RWPE1 (cell line): ENCODE results near the gene CNTNAP2.

Experiments used
- CTCF ChIA-PET: fragments of 350-600 bp; sonication (Branson Sonifier 250); formaldehyde crosslinking; extraction: SDS; loops from one replicate; lab custom pipeline; 2021; lab: Yijun Ruan, JAX
- POLR2A ChIA-PET: fragments of 400-600 bp; formaldehyde crosslinking; extraction: SDS; loops from one replicate; lab custom pipeline; 2020; ENCODE audit warnings: antibody characterized with exemption; ENCODE audit not compliant: low non-redundant PET; lab: Yijun Ruan, JAX
- DNase-seq: peaks from one replicate; pipeline ENCODE4 v3.0.0; 2012; ENCODE audit warnings: low spot score
- H3K27ac ChIP-seq: fragments of 450-650 bp; 2 replicates; pipeline ENCODE4 v1.5.1; 2017
- CTCF ChIP-seq: fragments of 450-650 bp; conservative IDR thresholded peaks from 2 replicates; pipeline ENCODE4 v1.5.1; 2017; ENCODE audit warnings: low read depth, mild to moderate bottlenecking

CNTNAP2 gene

GRCh38 chr7:147861058-147861716 lies 1744.6 kb downstream of the CNTNAP2 start:
- TF ChIP-seq CTCF, result no peak
- ChIA-PET POLR2A (no interaction called here), CTCF (no interaction called here)
- no peak overlapping the region for H3K27ac ChIP-seq
- no peak for DNase-seq

- CTCF ChIA-PET, result no interaction called here
- H3K27ac ChIP-seq, result no peak overlapping the region
- POLR2A ChIA-PET, result no interaction called here
- no peak for DNase-seq
- TF ChIP-seq CTCF, result no peak
Measured at GRCh38 chr7:147861945-147862344, 1745.3 kb downstream of the CNTNAP2 start.

GRCh38 chr7:147869456-147869855 lies 1752.9 kb downstream of the CNTNAP2 start:
- no peak for DNase-seq
- POLR2A ChIA-PET, result no interaction called here
- no peak overlapping the region for H3K27ac ChIP-seq
- no peak for TF ChIP-seq CTCF
- CTCF ChIA-PET, result no interaction called here

GRCh38 chr7:147878912-147879661 lies 1762.5 kb downstream of the CNTNAP2 start:
- DNase-seq, result no peak
- CTCF ChIA-PET, result no interaction called here
- POLR2A ChIA-PET, result no interaction called here
- no peak overlapping the region for H3K27ac ChIP-seq
- TF ChIP-seq CTCF, result no peak

- no peak overlapping the region for H3K27ac ChIP-seq
- ChIA-PET CTCF (no interaction called here), POLR2A (no interaction called here)
- no peak for DNase-seq
- no peak for TF ChIP-seq CTCF
Measured at GRCh38 chr7:147885869-147886268, 1769.3 kb downstream of the CNTNAP2 start.

- no peak for TF ChIP-seq CTCF
- POLR2A ChIA-PET, result no interaction called here
- DNase-seq, result no peak
- CTCF ChIA-PET, result interaction anchor here (0.7 kb wide), 1 partner anchor 653 kb away, joined by 3 read pairs; no protein-coding TSS in a partner anchor
- no peak overlapping the region for H3K27ac ChIP-seq
Measured at GRCh38 chr7:147894271-147894670, 1777.7 kb downstream of the CNTNAP2 start.
